IgD-negative memory B cell (primary cell): Measurements from ENCODE around the gene PTPN11. TPM values are rescaled to one million over a fixed set of nuclear protein-coding genes. Genes with fewer than 3 reads are reported as not detected.
"Not testable (repeated sequence)": the region's sequence is repeated elsewhere in the genome, so short reads cannot be mapped to it uniquely, and the experiment has no call there.

ENCODE experiments used
- H3K27ac Mint-ChIP-seq, 3 donors: one replicate each; pipeline ENCODE4 v1.8.0; 2020 to 2022; ENCODE audit warnings: mild to moderate bottlenecking in 3 of 3, mixed read lengths in 3 of 3, moderate library complexity in 1 of 3
- H3K27me3 Mint-ChIP-seq: one replicate; pipeline ENCODE4 v1.8.0; 2021; ENCODE audit warnings: mixed read lengths
- H3K36me3 Mint-ChIP-seq: one replicate; pipeline ENCODE4 v1.8.0; 2020; ENCODE audit warnings: mild to moderate bottlenecking, mixed read lengths
- H3K4me1 Mint-ChIP-seq, 3 donors: one replicate each; pipeline ENCODE4 v1.8.0; 2020 to 2022; ENCODE audit warnings: mixed read lengths in 3 of 3, mild to moderate bottlenecking in 1 of 3
- H3K4me3 Mint-ChIP-seq, 4 donors: one replicate each; pipeline ENCODE4 v1.8.0; 2020 to 2022; ENCODE audit warnings: mild to moderate bottlenecking in 4 of 4, mixed read lengths in 4 of 4, moderate library complexity in 3 of 4
- H3K9me3 Mint-ChIP-seq, 3 donors: one replicate each; pipeline ENCODE4 v1.8.0; 2020 to 2021; ENCODE audit warnings: mixed read lengths in 3 of 3, mild to moderate bottlenecking in 1 of 3
- polyA plus RNA-seq: library from polyadenylated mRNA; unstranded; fragments of 300-500 nt; fragmentation: Illumina TruSeq; gene quantifications from one replicate; pipeline ENCODE4 v1.2.3, GENCODE V29; 2021

The PTPN11 gene
- polyA plus RNA-seq, 1 donor from 2014 or later: 69.9 TPM

GRCh38 chr12:112401054-112401453 lies 17.7 kb upstream of the PTPN11 start:
- Mint-ChIP-seq H3K9me3 (no peaks in the 10 kb centered on the region), H3K4me3 (no peak overlapping the region), H3K27me3 (no peaks in the 10 kb centered on the region), H3K36me3 (peaks cover 3% of the 10 kb centered on the region), H3K4me1 (peaks cover 0 to 5% (median 0%) of the 10 kb centered on the region in 3 donors), H3K27ac (no peak overlapping the region)

GRCh38 chr12:112401903-112402498 lies 16.7 kb upstream of the PTPN11 start:
- Mint-ChIP-seq H3K4me3 (no peak overlapping the region), H3K36me3 (peaks cover 3% of the 10 kb centered on the region), H3K9me3 (no peaks in the 10 kb centered on the region), H3K27ac (no peak overlapping the region), H3K4me1 (peaks cover 1 to 7% (median 3%) of the 10 kb centered on the region in 3 donors), H3K27me3 (no peaks in the 10 kb centered on the region)

GRCh38 chr12:112406519-112407488 lies 11.9 kb upstream of the PTPN11 start:
- H3K36me3 Mint-ChIP-seq: peaks cover 1% of the 10 kb centered on the region
- H3K4me1 Mint-ChIP-seq: peaks cover 25 to 38% (median 28%) of the 10 kb centered on the region in 3 donors
- H3K4me3 Mint-ChIP-seq: peak overlapping the region; percentile 46 to 100 (median 100)
- H3K27me3 Mint-ChIP-seq: no peaks in the 10 kb centered on the region
- H3K9me3 Mint-ChIP-seq: no peaks in the 10 kb centered on the region
- peak overlapping the region in 2 of 3 donors; percentile 59 to 99 for H3K27ac Mint-ChIP-seq

- peak overlapping the region; percentile 84 to 100 (median 99) for H3K27ac Mint-ChIP-seq
- H3K4me3 Mint-ChIP-seq: peak overlapping the region; percentile 99 to 100 (median 100)
- H3K4me1 Mint-ChIP-seq: peaks cover 25 to 38% (median 28%) of the 10 kb centered on the region in 3 donors
- H3K36me3 Mint-ChIP-seq, H3K9me3 Mint-ChIP-seq, H3K27me3 Mint-ChIP-seq: not testable (repeated sequence)
These were observed 11.1 kb upstream of the PTPN11 start for GRCh38 chr12:112407683-112408082.

GRCh38 chr12:112408621-112409020 lies 10.1 kb upstream of the PTPN11 start:
- Mint-ChIP-seq H3K4me3 (peak overlapping the region; percentile 99 to 100 (median 100)), H3K27ac (peak overlapping the region; percentile 99 to 100 (median 99)), H3K9me3 (no peaks in the 10 kb centered on the region), H3K4me1 (peaks cover 25 to 38% (median 28%) of the 10 kb centered on the region in 3 donors), H3K36me3 (peaks cover 1% of the 10 kb centered on the region), H3K27me3 (no peaks in the 10 kb centered on the region)

GRCh38 chr12:112409064-112409905 lies 9.5 kb upstream of the PTPN11 start, which contains the start of gene RPL6:
Gene RPL6, minus strand, starts transcription at chr12:112409605. Its CDS starts 949 bp downstream, at chr12:112408656.
- H3K27me3 Mint-ChIP-seq: no peaks in the 10 kb centered on the region
- H3K36me3 Mint-ChIP-seq: peaks cover 1% of the 10 kb centered on the region
- no peaks in the 10 kb centered on the region for H3K9me3 Mint-ChIP-seq
- peak within 1 kb of the TSS; percentile 99 to 100 (median 99) for H3K27ac Mint-ChIP-seq
- peak within 1 kb of the TSS; percentile 99 to 100 (median 100) for H3K4me3 Mint-ChIP-seq
- peaks cover 25 to 38% (median 28%) of the 10 kb centered on the region in 3 donors for H3K4me1 Mint-ChIP-seq

- Mint-ChIP-seq H3K4me3 (peak overlapping the region; percentile 99 to 100 (median 100)), H3K27me3 (no peaks in the 10 kb centered on the region), H3K27ac (peak overlapping the region; percentile 99 to 100 (median 99)), H3K4me1 (peaks cover 25 to 38% (median 28%) of the 10 kb centered on the region in 3 donors), H3K36me3 (peaks cover 1% of the 10 kb centered on the region), H3K9me3 (no peaks in the 10 kb centered on the region)
These were observed 8.9 kb upstream of the PTPN11 start for GRCh38 chr12:112409906-112410244.

- Mint-ChIP-seq H3K4me1 (peaks cover 11 to 21% (median 12%) of the 10 kb centered on the region in 3 donors), H3K4me3 (peak overlapping the region in 1 of 4 donors; percentile 36), H3K27ac (peak overlapping the region in 1 of 3 donors; percentile 30), H3K36me3 (no peaks in the 10 kb centered on the region), H3K27me3 (no peaks in the 10 kb centered on the region), H3K9me3 (no peaks in the 10 kb centered on the region)
These were observed 4.7 kb upstream of the PTPN11 start for GRCh38 chr12:112413855-112414625.

GRCh38 chr12:112415457-112415856 lies 3.3 kb upstream of the PTPN11 start:
- H3K36me3 Mint-ChIP-seq, H3K9me3 Mint-ChIP-seq, H3K27ac Mint-ChIP-seq, H3K27me3 Mint-ChIP-seq: not testable (repeated sequence)
- H3K4me1 Mint-ChIP-seq: peaks cover 11 to 21% (median 17%) of the 10 kb centered on the region in 3 donors
- H3K4me3 Mint-ChIP-seq: peak overlapping the region in 1 of 4 donors; percentile 67

GRCh38 chr12:112418273-112418607 lies 507 bp upstream of the PTPN11 start:
- Mint-ChIP-seq H3K27ac (peak overlapping the region; percentile 98 to 100 (median 99)), H3K4me1 (peaks cover 15 to 35% (median 32%) of the 10 kb centered on the region in 3 donors), H3K27me3 (no peaks in the 10 kb centered on the region), H3K9me3 (no peaks in the 10 kb centered on the region), H3K36me3 (no peaks in the 10 kb centered on the region), H3K4me3 (peak overlapping the region; percentile 94 to 100 (median 98))

- peaks cover 23 to 41% (median 39%) of the 10 kb centered on the region in 3 donors for H3K4me1 Mint-ChIP-seq
- peak overlapping the region; percentile 87 to 100 (median 94) for H3K4me3 Mint-ChIP-seq
- H3K9me3 Mint-ChIP-seq: no peaks in the 10 kb centered on the region
- H3K27me3 Mint-ChIP-seq: no peaks in the 10 kb centered on the region
- H3K36me3 Mint-ChIP-seq: no peaks in the 10 kb centered on the region
- H3K27ac Mint-ChIP-seq: peak overlapping the region; percentile 84 to 99 (median 92)
These were observed 768 bp downstream of the PTPN11 start for GRCh38 chr12:112419297-112420133.

- Mint-ChIP-seq H3K4me1 (peaks cover 23 to 41% (median 39%) of the 10 kb centered on the region in 3 donors), H3K27ac (peak overlapping the region; percentile 15 to 87 (median 86)), H3K9me3 (no peaks in the 10 kb centered on the region), H3K4me3 (peak overlapping the region; percentile 39 to 100 (median 77)), H3K27me3 (no peaks in the 10 kb centered on the region), H3K36me3 (no peaks in the 10 kb centered on the region)
These were observed 2.0 kb downstream of the PTPN11 start for GRCh38 chr12:112420740-112421139.

GRCh38 chr12:112421363-112421762 lies 2.6 kb downstream of the PTPN11 start:
- no peaks in the 10 kb centered on the region for H3K36me3 Mint-ChIP-seq
- no peaks in the 10 kb centered on the region for H3K9me3 Mint-ChIP-seq
- peak overlapping the region in 1 of 4 donors; percentile 100 for H3K4me3 Mint-ChIP-seq
- H3K27me3 Mint-ChIP-seq: no peaks in the 10 kb centered on the region
- H3K27ac Mint-ChIP-seq: peak overlapping the region in 1 of 3 donors; percentile 56
- H3K4me1 Mint-ChIP-seq: peaks cover 23 to 41% (median 39%) of the 10 kb centered on the region in 3 donors
